CD4-positive, alpha-beta T cell treated with Interferon gamma for 1 hour (primary cell): ENCODE measurements around the gene IPPK.
A peak's percentile ranks its signal among the peaks of the same experiment; 100 is the strongest.

ENCODE experiments used
- DNase-seq: peaks from one replicate; pipeline ENCODE4 v3.0.0-alpha.2; 2020

IPPK gene, protein sequence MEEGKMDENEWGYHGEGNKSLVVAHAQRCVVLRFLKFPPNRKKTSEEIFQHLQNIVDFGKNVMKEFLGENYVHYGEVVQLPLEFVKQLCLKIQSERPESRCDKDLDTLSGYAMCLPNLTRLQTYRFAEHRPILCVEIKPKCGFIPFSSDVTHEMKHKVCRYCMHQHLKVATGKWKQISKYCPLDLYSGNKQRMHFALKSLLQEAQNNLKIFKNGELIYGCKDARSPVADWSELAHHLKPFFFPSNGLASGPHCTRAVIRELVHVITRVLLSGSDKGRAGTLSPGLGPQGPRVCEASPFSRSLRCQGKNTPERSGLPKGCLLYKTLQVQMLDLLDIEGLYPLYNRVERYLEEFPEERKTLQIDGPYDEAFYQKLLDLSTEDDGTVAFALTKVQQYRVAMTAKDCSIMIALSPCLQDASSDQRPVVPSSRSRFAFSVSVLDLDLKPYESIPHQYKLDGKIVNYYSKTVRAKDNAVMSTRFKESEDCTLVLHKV

DNA sequence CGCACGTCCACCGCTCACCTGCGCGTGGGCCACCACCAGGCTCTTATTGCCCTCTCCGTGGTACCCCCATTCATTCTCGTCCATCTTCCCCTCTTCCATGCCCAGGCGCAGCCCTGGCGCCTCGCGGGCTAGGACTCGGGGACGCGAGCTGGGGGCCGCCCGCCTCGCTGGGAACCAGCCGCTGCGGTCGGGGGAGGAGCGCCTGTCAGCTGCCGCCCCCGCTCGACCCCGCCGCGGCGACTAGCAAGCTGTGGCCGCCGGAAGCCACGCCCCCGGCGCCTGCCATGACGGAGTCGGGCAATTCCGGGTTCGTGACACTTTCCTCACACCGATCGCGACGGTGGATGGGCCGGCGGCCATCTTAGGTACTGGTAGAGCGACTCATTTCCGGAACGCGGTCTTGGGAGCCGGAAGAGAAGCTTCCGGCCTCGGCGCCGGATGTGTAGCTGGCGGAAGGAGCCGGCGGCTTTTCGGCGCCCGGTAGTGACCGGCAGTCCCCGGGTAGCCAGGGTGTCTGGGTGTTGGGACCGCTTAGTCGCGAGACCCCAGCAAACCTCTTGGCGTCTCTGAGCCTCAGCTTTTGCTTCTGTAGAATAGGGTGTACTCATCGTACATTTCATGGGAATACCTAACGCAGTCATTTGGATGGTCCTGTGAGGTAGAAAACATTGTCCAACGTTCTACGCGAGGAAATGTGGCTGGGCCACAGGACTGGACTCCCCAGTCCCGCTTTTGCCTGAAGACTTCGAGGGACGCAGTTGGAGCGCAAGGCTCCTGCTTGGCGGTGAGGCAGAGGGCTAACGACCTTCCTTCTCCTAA lies at the start of gene IPPK:
TSS of gene IPPK (minus strand) at position 242 of the 819 bp plus-strand sequence. CDS start at position 99, 143 bp downstream.
- DNase-seq: peak; percentile 98

GRCh38 chr9:92719028-92719647 lies 49.2 kb upstream of the IPPK start:
- DNase-seq: no peak

DNA sequence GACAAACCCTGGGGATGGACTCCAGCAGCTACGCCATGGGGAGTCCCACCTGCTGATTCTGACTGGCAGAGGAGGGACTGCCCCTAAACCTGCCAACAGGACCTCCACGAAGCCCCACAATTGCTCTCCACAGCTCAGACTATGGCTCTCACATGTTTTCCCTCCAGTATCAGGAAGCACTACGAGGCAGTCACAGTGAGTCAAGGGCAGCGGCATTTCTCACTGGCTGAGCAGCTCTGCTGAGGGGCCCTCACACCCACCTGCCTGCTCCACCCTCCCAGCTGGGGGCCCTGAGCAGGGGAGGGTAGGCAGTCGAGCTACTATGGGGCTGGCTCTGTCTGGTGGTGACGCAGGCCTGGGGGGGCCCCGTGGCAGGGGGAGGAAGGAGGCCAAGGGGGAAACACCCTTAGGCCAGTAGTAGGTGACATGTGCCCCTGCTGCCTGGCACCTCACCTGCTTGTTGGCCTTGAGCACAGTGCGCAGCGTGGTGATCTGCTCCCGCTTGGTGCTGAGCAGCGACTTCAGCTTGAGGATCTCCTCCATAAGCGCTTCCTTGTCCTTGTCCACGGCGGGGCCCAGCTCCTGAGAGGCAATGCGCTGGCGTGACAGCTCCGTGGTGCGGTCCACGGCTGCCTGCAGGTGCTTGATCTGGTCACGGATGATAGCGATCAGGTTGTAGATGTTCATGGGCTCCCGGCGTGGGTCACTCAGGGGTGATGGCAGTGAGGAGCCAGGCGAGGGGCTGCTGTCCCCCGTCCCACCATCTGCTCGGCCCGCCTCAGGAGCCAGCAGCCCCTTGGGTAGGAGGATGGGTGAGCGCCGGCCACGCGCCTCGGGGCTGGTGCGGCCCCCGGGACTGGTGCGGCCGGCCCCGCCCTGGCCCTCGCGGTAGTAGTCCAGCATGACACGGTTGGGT lies 48.4 kb upstream of the IPPK start:
- DNase-seq: no peak

GRCh38 chr9:92717201-92718085 lies 47.5 kb upstream of the IPPK start:
- DNase-seq: no peak

DNA sequence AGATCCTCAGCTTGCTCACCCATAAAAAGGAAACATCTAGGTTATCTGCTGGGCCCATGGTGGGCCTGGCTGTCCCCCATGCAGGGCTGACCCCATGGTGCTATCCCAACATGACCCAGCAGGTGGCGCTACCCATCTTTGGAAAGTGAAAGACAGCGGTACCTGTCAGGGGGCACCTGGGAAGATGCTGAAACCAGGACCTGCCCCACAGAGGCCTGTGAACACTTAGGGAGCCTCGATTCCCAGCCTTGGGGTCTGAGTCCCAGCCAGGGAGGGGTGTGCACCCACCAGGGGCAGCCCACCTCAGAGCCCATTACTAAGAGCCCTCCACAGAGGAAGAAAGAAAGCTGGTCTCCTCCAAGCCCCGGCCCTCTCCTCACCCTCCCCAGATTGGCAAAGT lies 46.6 kb upstream of the IPPK start:
- peak; percentile 62 for DNase-seq

DNA sequence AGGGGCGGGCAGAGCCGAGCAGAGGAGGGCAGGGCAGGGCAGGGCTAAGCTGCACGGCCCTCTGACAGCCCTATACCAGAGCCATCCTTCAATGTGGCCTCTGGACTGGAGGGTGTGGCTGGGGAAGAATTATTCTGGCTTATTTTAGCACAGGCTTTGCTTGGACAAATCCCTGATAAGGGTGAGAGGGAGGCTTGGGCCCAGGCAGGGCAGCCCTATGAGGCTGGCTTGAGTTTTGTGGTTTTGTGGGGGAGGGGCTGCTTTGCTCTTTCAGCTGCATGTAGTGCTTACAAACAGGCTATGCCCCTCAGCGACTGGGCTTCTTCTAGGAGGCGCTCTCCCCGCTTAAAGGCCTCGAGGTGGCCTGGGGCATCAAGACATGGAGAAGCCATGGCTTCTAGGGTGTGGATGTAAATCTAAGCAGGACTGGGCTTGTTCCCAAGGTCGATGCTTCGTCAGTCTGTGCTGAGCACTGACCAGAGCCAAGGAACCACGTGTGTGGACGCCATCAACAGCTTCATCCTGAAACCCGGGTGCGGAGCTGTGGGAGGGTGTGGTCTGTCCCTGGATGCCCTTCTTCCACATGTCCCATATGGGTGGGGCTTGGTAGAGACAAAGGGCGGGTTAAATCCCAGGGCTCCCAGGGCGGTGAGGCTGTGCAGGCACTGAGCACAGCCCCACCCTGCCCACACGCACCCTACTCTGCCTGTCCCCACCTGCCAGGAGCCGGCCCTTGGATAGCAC lies 45.7 kb upstream of the IPPK start:
- DNase-seq: no peak

DNA sequence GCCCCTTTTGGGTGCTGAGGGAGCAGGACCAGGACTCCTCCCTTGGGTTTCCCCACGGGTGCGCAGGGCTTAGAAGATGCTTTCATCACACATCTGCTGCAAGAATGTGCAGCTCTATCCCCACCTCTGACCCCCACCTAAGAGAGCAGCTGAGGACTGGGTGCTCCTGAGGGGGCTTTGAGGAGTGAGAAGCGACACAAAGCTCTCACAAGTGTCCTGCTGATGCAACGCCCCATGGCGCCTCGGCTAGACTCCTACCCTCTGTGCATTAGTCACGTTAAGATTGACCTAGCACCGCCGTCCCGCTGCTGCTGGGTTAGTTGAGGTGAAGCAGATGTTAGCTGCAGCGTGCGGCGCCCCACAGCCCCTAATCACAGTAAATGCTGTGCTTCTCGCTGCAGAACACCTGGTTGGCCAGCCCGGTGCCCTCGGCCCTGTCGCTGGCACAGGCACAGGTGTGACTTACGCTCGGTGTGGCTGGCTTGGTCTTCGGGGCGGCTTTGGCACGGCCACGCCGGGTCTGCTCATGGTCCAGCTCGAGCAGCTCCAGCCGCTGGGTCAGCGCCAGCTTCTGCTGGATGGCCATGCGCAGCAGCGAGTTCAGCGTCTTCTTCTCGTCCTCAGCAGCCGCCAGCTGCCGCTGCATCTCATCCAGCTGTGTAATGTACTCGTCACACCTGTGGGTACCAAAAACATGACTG lies 45.0 kb upstream of the IPPK start:
- no peak for DNase-seq

DNA sequence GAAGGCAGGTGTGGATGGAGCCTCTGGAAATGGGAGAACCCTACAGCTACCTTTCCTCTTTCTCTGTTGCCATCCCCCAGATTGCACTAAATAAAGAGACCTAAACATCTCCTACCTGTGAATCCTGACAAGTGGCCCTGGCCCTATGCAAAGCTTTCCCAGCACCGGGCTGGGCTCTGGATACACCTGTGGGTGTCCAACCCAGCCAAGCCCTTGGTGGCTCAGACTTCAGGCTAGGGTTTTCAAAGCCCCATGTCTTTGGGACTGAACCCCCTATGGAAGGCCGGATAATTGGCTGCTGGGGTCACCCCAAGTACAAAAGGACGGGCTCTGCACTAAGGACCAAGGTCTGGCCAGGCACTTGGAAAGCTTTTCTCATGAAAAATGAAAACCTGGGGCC lies 44.1 kb upstream of the IPPK start:
- no peak for DNase-seq

- no peak for DNase-seq
Observed at GRCh38 chr9:92713528-92713927, 43.6 kb upstream of the IPPK start.

- no peak for DNase-seq
Observed at GRCh38 chr9:92712767-92713166, 42.8 kb upstream of the IPPK start.

DNA sequence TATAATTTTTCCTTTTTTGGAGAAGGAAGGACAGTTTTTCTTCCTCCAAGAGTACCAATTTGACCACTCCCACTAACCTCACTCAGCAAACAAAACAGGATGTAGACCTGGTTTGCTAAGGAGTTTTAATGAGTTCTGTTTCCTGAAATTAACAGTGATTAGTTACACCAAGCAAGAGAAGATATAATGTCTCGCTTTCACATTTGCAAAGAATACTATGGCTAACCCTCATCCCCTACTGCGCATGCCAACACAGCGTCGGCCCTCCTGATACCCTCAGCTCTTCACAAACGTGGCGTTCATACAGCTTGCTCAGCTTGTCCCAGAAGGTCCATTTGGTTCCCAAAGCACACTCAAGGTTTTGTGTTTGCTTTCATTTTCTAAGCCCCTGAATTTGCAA lies 41.9 kb upstream of the IPPK start:
- DNase-seq: no peak

GRCh38 chr9:92711146-92711545 lies 41.2 kb upstream of the IPPK start:
- no peak for DNase-seq

GRCh38 chr9:92710368-92710767 lies 40.4 kb upstream of the IPPK start:
- no peak for DNase-seq

- no peak for DNase-seq
Observed at GRCh38 chr9:92709954-92710353, 40.0 kb upstream of the IPPK start.

GRCh38 chr9:92709240-92709639 lies 39.3 kb upstream of the IPPK start:
- DNase-seq: no peak

GRCh38 chr9:92707530-92707929 lies 37.6 kb upstream of the IPPK start:
- DNase-seq: no peak

- DNase-seq: peak; percentile 19
Observed at GRCh38 chr9:92706218-92706940, 36.4 kb upstream of the IPPK start.

DNA sequence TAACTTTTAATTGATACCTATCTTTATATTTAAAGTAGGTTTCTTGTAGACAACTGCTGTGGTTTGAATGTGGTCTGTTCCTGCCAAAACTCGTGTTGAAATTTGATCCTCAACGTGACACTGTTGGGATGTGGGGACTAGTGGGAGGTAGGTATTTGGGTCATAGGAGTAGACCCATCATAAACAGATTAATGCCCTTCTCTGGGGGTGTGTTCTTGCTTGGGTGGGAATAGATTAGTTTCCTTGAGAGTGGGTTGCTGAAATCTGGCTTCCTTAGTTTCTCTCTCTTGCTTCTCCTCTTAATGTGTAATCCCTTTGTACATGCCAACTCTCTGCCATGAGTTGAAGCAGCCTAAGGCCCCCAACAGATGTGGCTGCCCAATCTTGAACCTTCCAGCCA lies 34.6 kb upstream of the IPPK start:
- DNase-seq: no peak

DNA sequence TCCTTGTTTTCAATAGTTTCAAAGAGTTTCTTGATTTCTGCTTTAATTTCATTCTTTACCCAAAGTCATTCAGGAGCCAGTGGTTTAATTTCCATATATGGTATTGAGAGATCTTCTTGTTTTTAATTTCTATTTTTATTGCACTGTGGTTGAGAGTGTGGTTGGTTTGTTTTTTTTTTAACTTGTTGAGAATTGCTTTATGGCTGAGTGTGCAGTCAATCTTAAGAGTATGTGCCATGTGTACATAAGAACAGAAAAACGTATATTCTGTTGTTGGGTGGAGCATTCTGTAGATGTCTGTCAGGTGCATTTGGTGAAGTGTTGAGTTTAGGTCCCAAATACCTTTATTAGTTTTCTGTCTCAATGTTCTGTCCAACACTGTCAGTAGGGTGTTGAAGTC lies 26.7 kb upstream of the IPPK start:
- no peak for DNase-seq
